GM12878 (cell line): Measurements from ENCODE around the gene CNTN2. TPM values are rescaled to one million over a fixed set of nuclear protein-coding genes. Genes with fewer than 3 reads are reported as not detected.
A peak's percentile ranks its signal among the peaks of the same experiment; 100 is the strongest.

Experiments used
- ATAC-seq: fragments of 200-7000 bp; cut with Tn5 transposase; 3 replicates; pipeline ENCODE4 v1.9.1; 2020; ENCODE audit warnings: mild to moderate bottlenecking, moderate library complexity
- BruUV-seq: library from RNA; stranded (reverse); fragments of 400-500 nt; replicated peaks from 2 replicates; lab custom pipeline; 2021; lab: Mats Ljungman, UMichigan
- CTCF ChIA-PET: fragments of 300-600 bp; sonication (Branson Sonifier 250); formaldehyde crosslinking; extraction: SDS; loops from one replicate; lab custom pipeline; 2021; ENCODE audit warnings: inconsistent platforms; lab: Yijun Ruan, JAX
- POLR2A ChIA-PET: fragments of 350-600 bp; formaldehyde crosslinking; extraction: SDS; loops from one replicate; lab custom pipeline; 2021; ENCODE audit warnings: inconsistent platforms; lab: Charles Lee
- RAD21 ChIA-PET: fragments of 300-600 bp; sonication (Branson Sonifier 250); formaldehyde crosslinking; loops from one replicate; lab custom pipeline; 2023; ENCODE audit warnings: antibody characterized with exemption; ENCODE audit not compliant: unreplicated experiment; lab: Charles Lee
- SMC1A ChIA-PET: fragments of 300-600 bp; sonication (Branson Sonifier 250); formaldehyde crosslinking; loops from one replicate; lab custom pipeline; 2023; ENCODE audit not compliant: unreplicated experiment, uncharacterized antibody; lab: Charles Lee
- DNase-seq: peaks from one replicate; pipeline ENCODE4 v3.0.0-alpha.2; 2011; ENCODE audit warnings: low read depth, low spot score
- FAIRE-seq: peaks from 3 replicates; lab custom pipeline; 2011; peaks lifted over from hg19 to GRCh38; lab: Jason Lieb, UNC
- H2AFZ ChIP-seq: 2 replicates; pipeline ENCODE4 v1.6.0; 2011; ENCODE audit warnings: low read depth, low read length, control low read depth; ENCODE audit not compliant: control insufficient read depth
- H3K27ac ChIP-seq: 2 replicates; pipeline ENCODE4 v1.5.1; 2011; ENCODE audit warnings: control low read depth; ENCODE audit not compliant: control insufficient read depth, insufficient read depth
- H3K27me3 ChIP-seq, 2 experiments: replicated peaks in 1 of 2; 2 replicates each; pipeline versions ENCODE4 v1.6.0 to v1.6.1; 2011; ENCODE audit warnings: low read length in 1 of 2; ENCODE audit not compliant: control insufficient read depth in 2 of 2, insufficient read depth in 2 of 2
- H3K36me3 ChIP-seq, 2 experiments: 2 replicates each; pipeline ENCODE4 v1.5.1; 2011; ENCODE audit warnings: low read length in 1 of 2; ENCODE audit not compliant: control insufficient read depth in 2 of 2, insufficient read depth in 2 of 2
- H3K4me1 ChIP-seq: 2 replicates; pipeline ENCODE4 v1.6.1; 2011; ENCODE audit warnings: mild to moderate bottlenecking, low read length, moderate library complexity, mixed read lengths; ENCODE audit not compliant: control insufficient read depth, insufficient read depth
- H3K4me2 ChIP-seq: 2 replicates; pipeline ENCODE4 v1.6.0; 2011; ENCODE audit warnings: control low read depth; ENCODE audit not compliant: control insufficient read depth, insufficient read depth
- H3K4me3 ChIP-seq: fragments of 200-600 bp; sonication (generic); 2 replicates; pipeline ENCODE4 v1.5.1; 2016
- H3K79me2 ChIP-seq: 2 replicates; pipeline ENCODE4 v1.6.0; 2011; ENCODE audit warnings: low read length; ENCODE audit not compliant: control insufficient read depth, insufficient read depth
- H3K9ac ChIP-seq: 2 replicates; pipeline ENCODE4 v1.8.0; 2011; ENCODE audit warnings: low read length, control low read depth, mixed read lengths; ENCODE audit not compliant: control insufficient read depth, insufficient read depth
- H3K9me3 ChIP-seq: replicated peaks from 3 replicates; pipeline ENCODE4 v1.5.1; 2011; ENCODE audit warnings: mild to moderate bottlenecking, low read length; ENCODE audit not compliant: control insufficient read depth, insufficient read depth
- H4K20me1 ChIP-seq: 2 replicates; pipeline ENCODE4 v1.6.0; 2011; ENCODE audit not compliant: control insufficient read depth, insufficient read depth
- CBFB ChIP-seq: IDR thresholded peaks from 2 replicates; pipeline ENCODE4 v1.6.1; 2016; ENCODE audit warnings: antibody characterized with exemption, low read depth
- MTA3 ChIP-seq: IDR thresholded peaks from 2 replicates; pipeline ENCODE4 v1.6.1; 2012; ENCODE audit warnings: low read length, inconsistent platforms, borderline replicate concordance
- TCF3 ChIP-seq: IDR thresholded peaks from 2 replicates; pipeline ENCODE4 v1.6.1; 2012; ENCODE audit warnings: low read depth, mild to moderate bottlenecking, low read length, borderline replicate concordance; ENCODE audit not compliant: insufficient read depth
- USF1 ChIP-seq: IDR thresholded peaks from 2 replicates; pipeline ENCODE4 v1.6.1; 2011; ENCODE audit warnings: borderline replicate concordance, low read depth, mild to moderate bottlenecking, moderate library complexity, mixed read lengths, low read length; ENCODE audit not compliant: insufficient read depth; ENCODE audit errors: extremely low read length
- ZNF384 ChIP-seq: IDR thresholded peaks from 2 replicates; pipeline ENCODE4 v1.6.1; 2012; ENCODE audit warnings: low read depth, mild to moderate bottlenecking, low read length, improper control_type of control experiment, borderline replicate concordance
- WGBS: methylation state at CpG from one replicate; pipeline ENCODE4 v1.1.6; 2016; ENCODE audit warnings: low lambda C conversion rate; ENCODE audit not compliant: insufficient replicate concordance, insufficient coverage; ENCODE audit errors: missing lambda C conversion rate; 5-methylcytosine and 5-hydroxymethylcytosine counted together
- in situ Hi-C: fragments of 300-500 bp; cut with MboI; formaldehyde crosslinking; loops from 9 replicates; pipeline ENCODE4 v1.14.3; 2018; ENCODE audit warnings: mixed read lengths
- intact Hi-C: fragments of 100-400 bp; cut with micrococcal nuclease; formaldehyde crosslinking; loops from one replicate; pipeline ENCODE4 v1.14.2; 2022; ENCODE audit not compliant: unreplicated experiment
- polyA plus RNA-seq, 11 experiments: library from polyadenylated mRNA; depleted of rRNA in 4 of 11; unstranded in 6 of 11; stranded (reverse) in 5 of 11; fragments of >200 nt; fragmentation: Nextera tagmentation in 4 of 11; fragmentation: Illumina TruSeq in 1 of 11; extraction: Ambion mirVana in 4 of 11; extraction: Trizol in 1 of 11; gene quantifications; 1 replicate in 1 of 11; 2 replicates in 10 of 11; pipeline versions ENCODE4 v1.2.1 to v1.2.3, GENCODE V29; 2011 to 2016; ENCODE audit warnings: inconsistent platforms in 2 of 11, missing spikeins in 2 of 11, low read depth in 1 of 11
- total RNA-seq, 4 experiments: library from RNA; depleted of rRNA in 3 of 4; stranded (reverse); fragments of >200 nt in 3 of 4; fragmentation: Illumina TruSeq in 1 of 4; extraction: Trizol in 1 of 4; gene quantifications; 2 replicates each; pipeline versions ENCODE4 v1.2.1 to v1.2.3, GENCODE V29; 2013 to 2021

The CNTN2 gene
- total and polyA plus RNA-seq, 10 of the 15 experiments (the other 5 are each of a cell fraction or from before 2014, with no cell fraction given), result 0.03 TPM; not detected in 9

GRCh38 chr1:205041998-205042910 lies 758 bp upstream of the CNTN2 start:
- DNase-seq (no peak), FAIRE-seq (no peak), ATAC-seq (no peak)
- CTCF ChIA-PET, result interaction anchor here (2.6 kb wide), 1 partner anchor 19 kb away, joined by 12 read pairs; no protein-coding TSS in a partner anchor
- Histone ChIP-seq H3K9ac (no peak overlapping the region), H3K9me3 (no peaks in the 10 kb centered on the region), H3K4me3 (no peak overlapping the region), H2AFZ (no peak overlapping the region), H3K4me1 (no peaks in the 10 kb centered on the region), H3K36me3 (no peaks in the 10 kb centered on the region), H4K20me1 (no peaks in the 10 kb centered on the region), H3K79me2 (no peaks in the 10 kb centered on the region), H3K4me2 (no peak overlapping the region), H3K27me3 (peaks cover 0 to 15% of the 10 kb centered on the region in 2 experiments), H3K27ac (no peak overlapping the region)
- TF ChIP-seq MTA3 (no peak), USF1 (peak; percentile 4)
- 41% methylated on average over 16 of the region's 16 CpGs for WGBS
- SMC1A ChIA-PET, result no interaction called here
- in situ Hi-C loops, result no loop called here
- POLR2A ChIA-PET, result no interaction called here
- no TSS peak for BruUV-seq
- RAD21 ChIA-PET, result no interaction called here
- intact Hi-C loops, result no loop called here

- FAIRE-seq, result no peak
- DNase-seq, result no peak
- in situ Hi-C loops (no loop called here), intact Hi-C loops (no loop called here)
- Histone ChIP-seq H3K27me3 (peaks cover 0 to 15% of the 10 kb centered on the region in 2 experiments), H3K9ac (no peak overlapping the region), H2AFZ (no peak overlapping the region), H3K27ac (no peak overlapping the region), H3K9me3 (no peaks in the 10 kb centered on the region), H3K36me3 (no peaks in the 10 kb centered on the region), H4K20me1 (no peaks in the 10 kb centered on the region), H3K4me3 (no peak overlapping the region), H3K79me2 (no peaks in the 10 kb centered on the region), H3K4me1 (no peaks in the 10 kb centered on the region), H3K4me2 (no peak overlapping the region)
- SMC1A ChIA-PET, result no interaction called here
- ATAC-seq, result no peak
- POLR2A ChIA-PET, result interaction anchor here (0.5 kb wide), 1 partner anchor 52 kb away, joined by 3 read pairs; no protein-coding TSS in a partner anchor
- CTCF ChIA-PET, result no interaction called here
- TF ChIP-seq TCF3, result no peak
- no peak for TF ChIP-seq ZNF384
- no peak for TF ChIP-seq CBFB
- WGBS, result 0% methylated on average over 2 of the region's 4 CpGs
- RAD21 ChIA-PET, result no interaction called here
- no TSS peak for BruUV-seq
Observed at GRCh38 chr1:205043866-205044265, 854 bp downstream of the CNTN2 start.
